Tibial nerve (tissue), 4 donors: ENCODE data around the gene TTC32. TPM values are rescaled to one million over a fixed set of nuclear protein-coding genes. Genes with fewer than 3 reads are reported as not detected.

Experiments used
- DNase-seq, 2 donors: peaks; one replicate each; pipeline ENCODE4 v3.0.0-alpha.2; 2019; ENCODE audit warnings: low spot score in 2 of 2
- H3K27ac ChIP-seq, 4 donors: fragments of 200-600 bp; sonication (generic) in 3 of 4; one replicate each; pipeline ENCODE4 v1.5.1; 2017 to 2019; ENCODE audit warnings: mild to moderate bottlenecking in 1 of 4
- H3K27me3 ChIP-seq, 2 donors: fragments of 200-600 bp; sonication (generic) in 1 of 2; one replicate each; pipeline versions ENCODE4 v1.5.1 to v1.6.0; 2017 to 2019
- H3K36me3 ChIP-seq, 3 donors: fragments of 200-600 bp; sonication (generic); one replicate each; pipeline ENCODE4 v1.5.1; 2018 to 2019
- H3K4me1 ChIP-seq, 4 donors: fragments of 200-600 bp; sonication (generic) in 3 of 4; one replicate each; pipeline ENCODE4 v1.5.1; 2017 to 2019
- H3K4me3 ChIP-seq, 4 donors: fragments of 200-600 bp; sonication (generic) in 3 of 4; one replicate each; pipeline ENCODE4 v1.5.1; 2017 to 2019; ENCODE audit warnings: mild to moderate bottlenecking in 1 of 4, moderate library complexity in 1 of 4
- H3K9me3 ChIP-seq, 4 donors: fragments of 200-600 bp; sonication (generic) in 3 of 4; one replicate each; pipeline ENCODE4 v1.5.1; 2017 to 2019
- EP300 ChIP-seq, 2 donors: sonication (generic); formaldehyde crosslinking; IDR thresholded peaks; one replicate each; pipeline ENCODE4 v1.6.1; 2017; ENCODE audit warnings: antibody characterized with exemption in 2 of 2, mild to moderate bottlenecking in 1 of 2
- POLR2A ChIP-seq, 2 donors: fragments of 450-650 bp; IDR thresholded peaks; one replicate each; pipeline ENCODE4 v1.6.1; 2017; ENCODE audit warnings: antibody characterized with exemption in 2 of 2, mild to moderate bottlenecking in 2 of 2, moderate library complexity in 2 of 2
- WGBS, 2 donors: methylation state at CpG; one replicate each; pipeline ENCODE4 v1.1.5; 2018; 5-methylcytosine and 5-hydroxymethylcytosine counted together
- total RNA-seq, 4 donors: library from RNA; depleted of rRNA; stranded (reverse); fragments of >200 nt; gene quantifications; one replicate each; pipeline ENCODE4 v1.1.0, GENCODE V29; 2016
- TF ChIP-seq, protein P1 (sequence below), 5 experiments: fragments of 200-600 bp in 3 of 5; fragments of 450-650 bp in 2 of 5; sonication (generic) in 3 of 5; IDR thresholded peaks; one replicate each; pipeline ENCODE4 v1.5.1; 2016 to 2019; ENCODE audit warnings: antibody characterized with exemption in 5 of 5, mild to moderate bottlenecking in 3 of 5, moderate library complexity in 2 of 5

The TTC32 gene
- 10 to 100 TPM in 3 of 4 donors, 1 to 10 TPM in 1; 9.6 to 19.7 (median 15.6) TPM for total RNA-seq

DNA sequence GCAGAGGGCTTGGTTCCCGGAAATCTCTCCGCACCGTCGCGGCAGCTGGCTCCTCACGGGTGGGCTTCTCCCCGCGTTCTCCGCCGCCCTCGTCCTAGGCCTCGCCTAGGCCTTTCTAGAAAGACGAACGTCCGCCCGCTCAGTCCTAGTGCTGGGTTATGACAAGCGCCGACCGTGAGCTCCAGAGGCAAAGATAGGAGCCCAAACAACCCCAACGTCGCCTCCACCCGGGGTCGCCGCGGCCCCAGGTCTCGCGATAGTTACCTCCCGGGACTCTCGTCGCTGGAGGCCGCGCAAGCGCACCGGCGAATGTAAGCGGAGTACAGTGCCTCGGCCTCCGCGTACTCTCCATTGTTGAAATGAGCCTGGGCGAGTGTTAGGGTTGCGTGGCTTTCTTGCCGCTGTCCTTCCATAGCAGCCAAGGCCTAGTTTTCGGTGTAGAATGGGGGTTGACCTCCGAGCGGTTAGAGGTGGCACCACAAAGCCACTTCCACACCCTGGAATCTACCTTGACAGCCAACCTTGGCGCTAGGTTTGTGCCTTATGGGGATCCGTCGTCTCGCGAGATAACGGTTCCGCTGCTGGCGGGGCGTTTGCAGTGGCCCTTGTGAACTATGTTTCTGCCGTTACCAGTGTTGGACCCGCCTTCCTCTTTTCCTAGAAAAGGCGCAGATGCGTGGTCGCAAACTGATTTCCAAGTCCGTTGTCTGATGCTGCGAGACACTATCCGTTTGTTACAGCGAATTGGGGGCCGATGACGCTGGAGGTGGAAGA is at the start of gene TTC32:
Gene TTC32, minus strand, starts transcription at position 542 of the 774 bp plus-strand sequence. Its CDS starts 129 bp downstream, at position 413.
- Histone ChIP-seq H3K27ac (peak within 1 kb of the TSS; percentile 86 to 98 (median 94)), H3K4me3 (peak within 1 kb of the TSS; percentile 74 to 98 (median 91)), H3K27me3 (no peaks in the 10 kb centered on the region), H3K4me1 (peaks cover 0 to 50% (median 25%) of the 10 kb centered on the region in 4 donors), H3K9me3 (no peaks in the 10 kb centered on the region), H3K36me3 (no peaks in the 10 kb centered on the region)
- WGBS, 2 donors: 0% methylated on average over 59 to 63 of the region's 65 CpGs
- TF ChIP-seq EP300 (IDR thresholded peaks at IDR 0.05) (peak; percentile 69 to 91), POLR2A (IDR thresholded peaks at IDR 0.05) (peak; percentile 77 to 82)
- TF ChIP-seq, protein P1, sequence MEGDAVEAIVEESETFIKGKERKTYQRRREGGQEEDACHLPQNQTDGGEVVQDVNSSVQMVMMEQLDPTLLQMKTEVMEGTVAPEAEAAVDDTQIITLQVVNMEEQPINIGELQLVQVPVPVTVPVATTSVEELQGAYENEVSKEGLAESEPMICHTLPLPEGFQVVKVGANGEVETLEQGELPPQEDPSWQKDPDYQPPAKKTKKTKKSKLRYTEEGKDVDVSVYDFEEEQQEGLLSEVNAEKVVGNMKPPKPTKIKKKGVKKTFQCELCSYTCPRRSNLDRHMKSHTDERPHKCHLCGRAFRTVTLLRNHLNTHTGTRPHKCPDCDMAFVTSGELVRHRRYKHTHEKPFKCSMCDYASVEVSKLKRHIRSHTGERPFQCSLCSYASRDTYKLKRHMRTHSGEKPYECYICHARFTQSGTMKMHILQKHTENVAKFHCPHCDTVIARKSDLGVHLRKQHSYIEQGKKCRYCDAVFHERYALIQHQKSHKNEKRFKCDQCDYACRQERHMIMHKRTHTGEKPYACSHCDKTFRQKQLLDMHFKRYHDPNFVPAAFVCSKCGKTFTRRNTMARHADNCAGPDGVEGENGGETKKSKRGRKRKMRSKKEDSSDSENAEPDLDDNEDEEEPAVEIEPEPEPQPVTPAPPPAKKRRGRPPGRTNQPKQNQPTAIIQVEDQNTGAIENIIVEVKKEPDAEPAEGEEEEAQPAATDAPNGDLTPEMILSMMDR (IDR thresholded peaks at IDR 0.05): peak in 2 of 5 experiments; percentile 25 to 73
- DNase-seq: peak; percentile 86 to 94

DNA sequence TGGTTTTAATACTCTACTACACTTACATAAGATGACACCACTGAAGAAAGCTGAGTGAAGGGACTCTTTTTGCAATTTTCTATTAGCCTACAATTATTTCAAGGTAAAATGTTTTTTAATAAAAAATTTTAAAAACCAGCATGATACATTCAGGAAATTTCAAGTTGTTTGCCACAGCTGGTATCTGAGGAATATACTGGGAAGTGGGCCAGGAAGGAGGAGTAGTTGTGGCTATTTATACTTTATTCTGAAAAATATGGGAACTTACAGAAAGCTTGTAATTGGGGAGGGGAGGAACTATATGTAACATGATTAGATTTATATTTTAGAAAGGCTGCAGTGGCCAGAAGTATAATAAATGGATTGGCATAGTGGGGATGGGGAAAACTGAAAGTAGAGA is 47.3 kb upstream of the TTC32 start:
- H3K9me3 ChIP-seq: no peaks in the 10 kb centered on the region
- H3K4me3 ChIP-seq: no peak overlapping the region
- no peak for DNase-seq
- TF ChIP-seq POLR2A (IDR thresholded peaks at IDR 0.05) (no peak), EP300 (IDR thresholded peaks at IDR 0.05) (no peak)
- TF ChIP-seq, protein P1 (IDR thresholded peaks at IDR 0.05): no peak
- H3K36me3 ChIP-seq: peaks cover 0 to 30% (median 0%) of the 10 kb centered on the region in 3 donors
- H3K27ac ChIP-seq: no peak overlapping the region
- no peaks in the 10 kb centered on the region for H3K27me3 ChIP-seq
- no peaks in the 10 kb centered on the region for H3K4me1 ChIP-seq

DNA sequence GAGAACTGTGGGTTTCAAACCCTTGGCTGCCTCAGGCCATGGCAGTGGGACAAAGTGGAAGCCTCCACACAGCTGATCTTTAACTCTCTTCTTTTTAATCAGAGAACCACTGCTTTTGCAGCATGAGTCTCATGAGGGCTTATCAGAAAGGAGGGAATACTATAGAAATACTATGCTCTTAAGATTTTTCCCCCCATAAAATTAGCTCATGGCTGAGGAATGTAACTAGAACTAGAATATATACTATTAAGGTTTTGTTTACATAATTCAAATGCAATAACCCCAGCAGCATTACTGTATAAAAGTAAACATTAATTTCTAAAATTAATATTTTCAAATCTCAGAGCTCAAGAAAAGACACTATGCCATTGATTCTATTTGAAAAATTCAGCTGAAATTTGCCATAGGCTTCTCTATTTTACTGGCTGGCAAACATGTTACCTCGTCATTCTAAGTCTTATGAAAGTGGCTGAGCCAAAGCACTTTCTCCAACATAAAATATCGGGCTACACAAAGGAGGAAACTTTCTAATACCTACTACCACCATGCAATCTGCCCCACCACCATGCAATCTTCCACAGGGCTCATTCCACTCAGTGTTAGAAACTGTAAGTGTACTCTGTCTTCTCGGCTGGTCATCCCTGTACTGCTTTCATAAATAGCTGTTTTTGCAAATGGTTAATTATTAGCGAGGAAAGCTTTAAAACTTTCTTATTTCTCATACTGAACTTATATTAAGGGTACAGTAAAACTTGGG is 45.6 kb upstream of the TTC32 start:
- Histone ChIP-seq H3K9me3 (no peaks in the 10 kb centered on the region), H3K4me1 (no peaks in the 10 kb centered on the region), H3K27me3 (no peaks in the 10 kb centered on the region), H3K36me3 (peaks cover 0 to 33% (median 0%) of the 10 kb centered on the region in 3 donors), H3K27ac (no peak overlapping the region), H3K4me3 (no peak overlapping the region)
- 91% methylated on average over 4 of the region's 4 CpGs for WGBS, 2 donors
- DNase-seq: no peak
- TF ChIP-seq, protein P1 (IDR thresholded peaks at IDR 0.05): no peak
- TF ChIP-seq POLR2A (IDR thresholded peaks at IDR 0.05): no peak
- no peak for TF ChIP-seq EP300 (IDR thresholded peaks at IDR 0.05)

DNA sequence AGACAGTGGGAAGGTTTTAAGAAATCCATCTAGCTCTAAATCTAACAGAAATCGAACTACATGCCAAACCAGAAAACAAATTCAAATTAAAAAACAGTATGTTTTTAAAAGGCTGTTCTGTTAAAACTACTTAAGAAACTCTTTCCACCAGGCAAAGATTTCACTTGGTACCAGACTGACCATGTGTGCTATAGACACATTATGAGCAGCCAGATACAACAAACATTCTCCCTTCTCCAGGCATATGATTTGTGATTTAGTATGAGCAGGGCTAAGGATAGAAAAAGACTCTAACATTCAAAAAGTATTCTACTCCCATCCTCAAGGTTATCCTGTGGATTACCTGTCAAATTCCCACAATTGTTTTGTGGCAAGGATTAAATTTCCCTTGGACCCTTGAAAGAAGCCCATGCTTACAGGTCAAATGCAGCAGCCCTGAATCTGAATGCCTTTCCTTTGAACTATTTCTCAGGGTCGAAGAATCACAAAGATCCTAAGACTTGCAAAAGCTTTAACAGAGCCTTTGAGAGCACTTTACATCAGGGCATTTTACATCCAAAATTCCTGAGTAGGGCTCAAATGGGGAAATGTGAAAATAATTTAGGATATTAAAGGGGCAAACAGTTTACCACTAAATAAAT is 42.5 kb upstream of the TTC32 start:
- Histone ChIP-seq H3K4me1 (no peaks in the 10 kb centered on the region), H3K9me3 (no peaks in the 10 kb centered on the region), H3K36me3 (peaks cover 0 to 30% (median 0%) of the 10 kb centered on the region in 3 donors), H3K27ac (no peak overlapping the region), H3K4me3 (no peak overlapping the region), H3K27me3 (no peaks in the 10 kb centered on the region)
- TF ChIP-seq, protein P1 (IDR thresholded peaks at IDR 0.05): no peak
- no peak for TF ChIP-seq EP300 (IDR thresholded peaks at IDR 0.05)
- no peak for TF ChIP-seq POLR2A (IDR thresholded peaks at IDR 0.05)
- WGBS, 2 donors: 46 to 58% methylated on average over 2 of the region's 2 CpGs
- DNase-seq: no peak
